ENCODE results near the gene CDHR1.

CDHR1 gene

GRCh38 chr10:84233940-84234339 lies 39.6 kb downstream of the CDHR1 start:
- DNase-seq (ENCODE audit: low read depth): no peak

- no peak for DNase-seq (ENCODE audit: low read depth)
Measured at GRCh38 chr10:84234479-84234878, 40.1 kb downstream of the CDHR1 start.

- DNase-seq (ENCODE audit: low read depth): no peak
Measured at GRCh38 chr10:84235096-84235495, 40.8 kb downstream of the CDHR1 start.

- DNase-seq (ENCODE audit: low read depth): no peak
Measured at GRCh38 chr10:84236807-84237198, 42.5 kb downstream of the CDHR1 start.

- no peak for DNase-seq (ENCODE audit: low read depth)
Measured at GRCh38 chr10:84237199-84238051, 43.1 kb downstream of the CDHR1 start.

- no peak for DNase-seq (ENCODE audit: low read depth)
Measured at GRCh38 chr10:84238909-84239308, 44.6 kb downstream of the CDHR1 start.

GRCh38 chr10:84241185-84241790 lies 47.0 kb downstream of the CDHR1 start, which contains the start of gene LRIT1:
TSS of gene LRIT1 (minus strand) at chr10:84241546. CDS start at chr10:84241439, 107 bp downstream.
- no peak for DNase-seq (ENCODE audit: low read depth)

- DNase-seq (ENCODE audit: low read depth): no peak
Measured at GRCh38 chr10:84243759-84244158, 49.4 kb downstream of the CDHR1 start.

- DNase-seq (ENCODE audit: low read depth): no peak
Measured at GRCh38 chr10:84244651-84245270, 50.4 kb downstream of the CDHR1 start, which contains the start of gene RGR. TSS of gene RGR (plus strand) at chr10:84245053. CDS start at chr10:84245091, 38 bp downstream.

GRCh38 chr10:84247496-84247895 lies 53.2 kb downstream of the CDHR1 start:
- no peak for DNase-seq (ENCODE audit: low read depth)

GRCh38 chr10:84248794-84249193 lies 54.5 kb downstream of the CDHR1 start:
- DNase-seq (ENCODE audit: low read depth): no peak

GRCh38 chr10:84254552-84255478 lies 60.5 kb downstream of the CDHR1 start:
- no peak for DNase-seq (ENCODE audit: low read depth)

- DNase-seq (ENCODE audit: low read depth): peak; percentile 70
Measured at GRCh38 chr10:84256510-84257342, 62.4 kb downstream of the CDHR1 start.

GRCh38 chr10:84257343-84258020 lies 63.1 kb downstream of the CDHR1 start:
- no peak for DNase-seq (ENCODE audit: low read depth)

GRCh38 chr10:84258034-84258695 lies 63.8 kb downstream of the CDHR1 start:
- no peak for DNase-seq (ENCODE audit: low read depth)

GRCh38 chr10:84261236-84261915 lies 67.0 kb downstream of the CDHR1 start:
- no peak for DNase-seq (ENCODE audit: low read depth)

GRCh38 chr10:84262190-84262956 lies 68.0 kb downstream of the CDHR1 start:
- no peak for DNase-seq (ENCODE audit: low read depth)

- no peak for DNase-seq (ENCODE audit: low read depth)
Measured at GRCh38 chr10:84263716-84264115, 69.4 kb downstream of the CDHR1 start.
